GM23338 (cell line): Measurements from ENCODE around the gene PPM1H.

Experiments
- CREB1 ChIP-seq: fragments of 250-450 bp; sonication (Bioruptor Pico); IDR thresholded peaks from 2 replicates; pipeline ENCODE4 v1.5.0; 2020; ENCODE audit warnings: low read depth, mild to moderate bottlenecking, moderate library complexity
- EZH2 ChIP-seq: fragments of 200-600 bp; sonication (generic); IDR thresholded peaks from one replicate; pipeline ENCODE4 v1.8.0; 2017; ENCODE audit warnings: antibody characterized with exemption, mild to moderate bottlenecking, low read depth; ENCODE audit not compliant: unreplicated experiment
- EZH2phosphoT487 ChIP-seq: fragments of 200-600 bp; sonication (generic); IDR thresholded peaks from one replicate; pipeline ENCODE4 v1.8.1; 2018; ENCODE audit warnings: antibody characterized with exemption; ENCODE audit not compliant: unreplicated experiment
- JUNB ChIP-seq: IDR thresholded peaks from one replicate; pipeline ENCODE4 v1.6.1; 2016; ENCODE audit warnings: antibody characterized with exemption; ENCODE audit not compliant: unreplicated experiment
- NANOG ChIP-seq: IDR thresholded peaks from 2 replicates; pipeline ENCODE4 v1.6.1; 2016; ENCODE audit warnings: antibody characterized with exemption, borderline replicate concordance
- POLR2AphosphoS5 ChIP-seq: IDR thresholded peaks from 2 replicates; pipeline ENCODE4 v1.6.1; 2016; ENCODE audit warnings: antibody characterized with exemption, low read depth
- STAT1 ChIP-seq: IDR thresholded peaks from one replicate; pipeline ENCODE4 v1.6.1; 2016; ENCODE audit warnings: antibody characterized with exemption; ENCODE audit not compliant: unreplicated experiment
- ZNF114 ChIP-seq: fragments of 250-450 bp; sonication (Bioruptor Pico); IDR thresholded peaks from 2 replicates; pipeline ENCODE4 v1.5.0; 2020; ENCODE audit warnings: mild to moderate bottlenecking, moderate library complexity
- ZNF331 ChIP-seq: fragments of 250-450 bp; sonication (Bioruptor Pico); IDR thresholded peaks from 2 replicates; pipeline ENCODE4 v1.5.0; 2020; ENCODE audit warnings: low read depth, mild to moderate bottlenecking, moderate library complexity
- TF ChIP-seq, protein P1 (sequence below), 2 experiments: fragments of 200-600 bp in 1 of 2; sonication (generic) in 1 of 2; conservative IDR thresholded peaks; 2 replicates each; pipeline versions ENCODE4 v1.5.1 to v1.6.1; 2016 to 2017; ENCODE audit warnings: antibody characterized with exemption in 2 of 2, low read depth in 2 of 2, mild to moderate bottlenecking in 2 of 2, moderate library complexity in 1 of 2
- TF ChIP-seq, protein P2 (sequence below): IDR thresholded peaks from one replicate; pipeline ENCODE4 v1.6.1; 2018; ENCODE audit warnings: antibody characterized with exemption; ENCODE audit not compliant: unreplicated experiment
- TF ChIP-seq, protein P3 (sequence below): IDR thresholded peaks from 2 replicates; pipeline ENCODE4 v1.6.1; 2016; ENCODE audit warnings: antibody characterized with exemption

DNA sequence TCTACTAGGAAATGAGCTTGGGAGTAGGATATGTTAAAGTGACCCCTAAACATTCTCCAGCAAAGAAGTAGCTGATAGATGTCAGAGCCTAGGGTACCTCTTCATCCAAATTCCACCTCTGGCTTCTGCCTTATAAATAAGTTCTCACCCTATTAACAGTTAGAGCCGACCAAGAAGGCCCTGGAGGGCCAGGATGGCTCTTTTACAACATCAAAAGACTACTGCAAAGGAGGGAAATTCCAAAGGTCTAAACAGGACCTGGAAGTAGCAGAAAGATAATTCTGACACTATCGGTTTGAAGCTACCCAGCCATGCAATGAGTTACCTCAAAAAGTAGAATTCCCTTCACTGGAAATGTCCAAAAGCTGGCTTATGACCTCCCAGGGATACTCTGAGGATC, 90.0 kb downstream of the PPM1H start:
- TF ChIP-seq EZH2 (no peak), NANOG (no peak), POLR2AphosphoS5 (no peak), ZNF331 (no peak), EZH2phosphoT487 (no peak), CREB1 (CRISPR knock-in tag) (no peak), JUNB (no peak), STAT1 (no peak), ZNF114 (CRISPR knock-in tag) (no peak)
- TF ChIP-seq, protein P1, sequence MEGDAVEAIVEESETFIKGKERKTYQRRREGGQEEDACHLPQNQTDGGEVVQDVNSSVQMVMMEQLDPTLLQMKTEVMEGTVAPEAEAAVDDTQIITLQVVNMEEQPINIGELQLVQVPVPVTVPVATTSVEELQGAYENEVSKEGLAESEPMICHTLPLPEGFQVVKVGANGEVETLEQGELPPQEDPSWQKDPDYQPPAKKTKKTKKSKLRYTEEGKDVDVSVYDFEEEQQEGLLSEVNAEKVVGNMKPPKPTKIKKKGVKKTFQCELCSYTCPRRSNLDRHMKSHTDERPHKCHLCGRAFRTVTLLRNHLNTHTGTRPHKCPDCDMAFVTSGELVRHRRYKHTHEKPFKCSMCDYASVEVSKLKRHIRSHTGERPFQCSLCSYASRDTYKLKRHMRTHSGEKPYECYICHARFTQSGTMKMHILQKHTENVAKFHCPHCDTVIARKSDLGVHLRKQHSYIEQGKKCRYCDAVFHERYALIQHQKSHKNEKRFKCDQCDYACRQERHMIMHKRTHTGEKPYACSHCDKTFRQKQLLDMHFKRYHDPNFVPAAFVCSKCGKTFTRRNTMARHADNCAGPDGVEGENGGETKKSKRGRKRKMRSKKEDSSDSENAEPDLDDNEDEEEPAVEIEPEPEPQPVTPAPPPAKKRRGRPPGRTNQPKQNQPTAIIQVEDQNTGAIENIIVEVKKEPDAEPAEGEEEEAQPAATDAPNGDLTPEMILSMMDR (conservative IDR thresholded peaks at IDR 0.05; ENCODE audit: low read depth in 2 of 2) = no peak
- TF ChIP-seq, protein P2, sequence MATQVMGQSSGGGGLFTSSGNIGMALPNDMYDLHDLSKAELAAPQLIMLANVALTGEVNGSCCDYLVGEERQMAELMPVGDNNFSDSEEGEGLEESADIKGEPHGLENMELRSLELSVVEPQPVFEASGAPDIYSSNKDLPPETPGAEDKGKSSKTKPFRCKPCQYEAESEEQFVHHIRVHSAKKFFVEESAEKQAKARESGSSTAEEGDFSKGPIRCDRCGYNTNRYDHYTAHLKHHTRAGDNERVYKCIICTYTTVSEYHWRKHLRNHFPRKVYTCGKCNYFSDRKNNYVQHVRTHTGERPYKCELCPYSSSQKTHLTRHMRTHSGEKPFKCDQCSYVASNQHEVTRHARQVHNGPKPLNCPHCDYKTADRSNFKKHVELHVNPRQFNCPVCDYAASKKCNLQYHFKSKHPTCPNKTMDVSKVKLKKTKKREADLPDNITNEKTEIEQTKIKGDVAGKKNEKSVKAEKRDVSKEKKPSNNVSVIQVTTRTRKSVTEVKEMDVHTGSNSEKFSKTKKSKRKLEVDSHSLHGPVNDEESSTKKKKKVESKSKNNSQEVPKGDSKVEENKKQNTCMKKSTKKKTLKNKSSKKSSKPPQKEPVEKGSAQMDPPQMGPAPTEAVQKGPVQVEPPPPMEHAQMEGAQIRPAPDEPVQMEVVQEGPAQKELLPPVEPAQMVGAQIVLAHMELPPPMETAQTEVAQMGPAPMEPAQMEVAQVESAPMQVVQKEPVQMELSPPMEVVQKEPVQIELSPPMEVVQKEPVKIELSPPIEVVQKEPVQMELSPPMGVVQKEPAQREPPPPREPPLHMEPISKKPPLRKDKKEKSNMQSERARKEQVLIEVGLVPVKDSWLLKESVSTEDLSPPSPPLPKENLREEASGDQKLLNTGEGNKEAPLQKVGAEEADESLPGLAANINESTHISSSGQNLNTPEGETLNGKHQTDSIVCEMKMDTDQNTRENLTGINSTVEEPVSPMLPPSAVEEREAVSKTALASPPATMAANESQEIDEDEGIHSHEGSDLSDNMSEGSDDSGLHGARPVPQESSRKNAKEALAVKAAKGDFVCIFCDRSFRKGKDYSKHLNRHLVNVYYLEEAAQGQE = no peak
- TF ChIP-seq, protein P3, sequence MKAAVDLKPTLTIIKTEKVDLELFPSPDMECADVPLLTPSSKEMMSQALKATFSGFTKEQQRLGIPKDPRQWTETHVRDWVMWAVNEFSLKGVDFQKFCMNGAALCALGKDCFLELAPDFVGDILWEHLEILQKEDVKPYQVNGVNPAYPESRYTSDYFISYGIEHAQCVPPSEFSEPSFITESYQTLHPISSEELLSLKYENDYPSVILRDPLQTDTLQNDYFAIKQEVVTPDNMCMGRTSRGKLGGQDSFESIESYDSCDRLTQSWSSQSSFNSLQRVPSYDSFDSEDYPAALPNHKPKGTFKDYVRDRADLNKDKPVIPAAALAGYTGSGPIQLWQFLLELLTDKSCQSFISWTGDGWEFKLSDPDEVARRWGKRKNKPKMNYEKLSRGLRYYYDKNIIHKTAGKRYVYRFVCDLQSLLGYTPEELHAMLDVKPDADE = no peak
